Activated T-helper 9 cell treated with anti-CD3 and anti-CD28 coated beads, Interleukin-2, amount 50 U/mL, for 16 hours (primary cell): Measurements from ENCODE around the gene ERLIN1.

ENCODE experiments used
- DNase-seq: peaks from one replicate; pipeline ENCODE4 v3.0.0-alpha.2; 2020; ENCODE audit warnings: low read depth

ERLIN1 gene

GRCh38 chr10:100185364-100186252 is at the start of gene ERLIN1:
Gene ERLIN1, minus strand, starts transcription at chr10:100186029. Its CDS starts 403 bp downstream, at chr10:100185626.
- peak; percentile 91 for DNase-seq

- DNase-seq, result no peak
Measured at GRCh38 chr10:100232101-100232500, 46.3 kb upstream of the ERLIN1 start.

GRCh38 chr10:100229819-100230422 is 44.1 kb upstream of the ERLIN1 start:
- DNase-seq, result no peak

DNA sequence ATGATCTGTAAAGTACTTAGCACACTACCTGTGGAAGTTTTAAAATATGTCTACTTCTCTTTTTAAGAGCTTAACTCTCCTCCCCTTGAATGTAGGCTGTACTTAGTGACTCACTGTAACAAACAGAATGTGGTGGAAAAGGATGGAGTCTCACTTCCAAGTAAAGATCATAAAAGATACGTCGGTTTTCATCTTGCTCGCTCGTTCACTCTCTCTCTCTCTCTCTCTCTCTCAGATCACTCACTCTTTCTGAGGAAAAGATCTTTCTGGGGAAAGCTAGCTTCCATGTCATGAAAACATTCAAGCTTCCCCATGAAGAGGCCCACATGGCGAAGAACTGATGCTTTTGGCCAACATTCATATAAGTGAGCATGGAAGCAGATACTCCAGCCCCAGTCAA is 38.0 kb upstream of the ERLIN1 start:
- DNase-seq, result no peak

GRCh38 chr10:100222529-100222928 is 36.7 kb upstream of the ERLIN1 start:
- DNase-seq, result no peak

DNA sequence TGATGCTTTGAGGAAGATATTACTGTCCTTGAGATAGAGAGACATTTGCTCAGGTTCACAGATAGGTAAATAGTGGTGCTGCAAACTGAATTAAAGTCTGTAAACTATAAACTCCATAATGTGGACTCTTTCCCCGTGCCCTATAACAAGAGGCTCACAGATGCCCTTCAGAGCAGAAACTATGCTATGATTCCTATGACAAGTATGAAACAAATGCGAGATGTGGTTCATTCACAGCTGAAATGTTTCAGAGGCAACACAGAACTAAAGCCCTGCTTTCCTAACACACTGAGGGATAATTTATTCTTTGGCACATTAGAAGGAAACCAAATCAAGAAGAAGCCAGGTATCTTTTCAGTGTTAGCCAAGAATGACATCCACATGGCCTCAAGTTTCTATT is 30.2 kb upstream of the ERLIN1 start:
- DNase-seq, result no peak

GRCh38 chr10:100209303-100209702 is 23.5 kb upstream of the ERLIN1 start:
- no peak for DNase-seq

- no peak for DNase-seq
Measured at GRCh38 chr10:100208276-100208675, 22.4 kb upstream of the ERLIN1 start.

- DNase-seq, result no peak
Measured at GRCh38 chr10:100204370-100204769, 18.5 kb upstream of the ERLIN1 start.

- no peak for DNase-seq
Measured at GRCh38 chr10:100201549-100201948, 15.7 kb upstream of the ERLIN1 start.

- no peak for DNase-seq
Measured at GRCh38 chr10:100194711-100195110, 8.9 kb upstream of the ERLIN1 start.

DNA sequence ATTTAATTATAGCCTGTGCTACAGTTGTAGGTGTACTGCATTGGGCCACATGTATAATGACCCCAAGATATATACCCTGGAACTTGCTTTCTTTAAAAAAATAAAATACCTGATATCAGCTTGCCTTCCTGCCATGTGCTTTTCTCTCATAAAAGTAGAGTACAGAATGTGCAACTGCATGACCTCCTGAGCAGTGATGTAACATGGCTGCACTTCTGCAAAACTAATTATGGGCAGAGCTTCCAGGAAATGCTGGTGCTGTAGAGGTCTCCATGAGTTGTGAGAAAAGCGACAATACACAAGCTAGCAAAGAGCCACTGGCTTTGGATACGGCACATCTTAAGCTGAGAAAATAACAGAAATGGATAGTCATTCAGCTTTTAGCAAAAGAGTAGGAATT is 6.5 kb upstream of the ERLIN1 start:
- no peak for DNase-seq

- DNase-seq, result peak; percentile 8
Measured at GRCh38 chr10:100186253-100187212, 704 bp upstream of the ERLIN1 start.

- no peak for DNase-seq
Measured at GRCh38 chr10:100184840-100185239, 989 bp downstream of the ERLIN1 start.

GRCh38 chr10:100184426-100184825 is 1.4 kb downstream of the ERLIN1 start:
- DNase-seq, result no peak

DNA sequence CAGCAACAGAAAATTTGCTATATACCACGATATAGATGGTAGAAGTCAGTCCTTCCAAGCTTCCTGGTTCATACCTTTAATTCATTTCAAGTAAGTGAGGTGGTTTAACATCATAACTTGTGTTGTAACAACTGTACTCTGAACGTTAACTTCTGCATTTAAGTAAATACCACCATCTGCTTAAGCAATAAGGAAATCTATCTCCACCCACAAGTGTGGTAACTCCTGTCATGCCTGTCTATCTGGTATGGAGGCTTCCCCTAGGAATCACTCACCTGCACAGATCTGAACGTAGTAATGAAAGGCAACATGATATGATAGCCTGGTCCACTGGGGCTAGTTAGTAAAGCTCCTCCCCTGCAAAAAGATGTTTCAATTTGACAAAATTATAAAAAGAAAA is 2.3 kb downstream of the ERLIN1 start:
- no peak for DNase-seq

DNA sequence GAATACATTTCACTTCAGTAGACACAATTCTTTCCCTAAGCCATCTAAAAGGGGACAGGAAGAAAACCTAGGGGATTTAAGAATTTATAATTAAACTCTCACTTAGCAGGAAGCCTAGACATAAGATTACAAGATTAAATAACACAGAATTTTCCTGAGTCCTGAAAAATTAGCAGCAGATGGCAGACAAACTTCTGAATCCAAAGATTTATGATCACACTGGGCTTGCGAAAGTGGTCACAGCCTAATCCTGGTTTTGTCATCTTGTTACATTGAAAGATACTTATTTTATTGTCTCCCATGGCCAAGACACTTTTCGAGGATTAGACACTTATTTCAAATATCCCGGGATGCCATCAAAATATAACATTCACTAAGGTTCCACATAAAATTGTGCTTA is 2.9 kb downstream of the ERLIN1 start:
- DNase-seq, result no peak

DNA sequence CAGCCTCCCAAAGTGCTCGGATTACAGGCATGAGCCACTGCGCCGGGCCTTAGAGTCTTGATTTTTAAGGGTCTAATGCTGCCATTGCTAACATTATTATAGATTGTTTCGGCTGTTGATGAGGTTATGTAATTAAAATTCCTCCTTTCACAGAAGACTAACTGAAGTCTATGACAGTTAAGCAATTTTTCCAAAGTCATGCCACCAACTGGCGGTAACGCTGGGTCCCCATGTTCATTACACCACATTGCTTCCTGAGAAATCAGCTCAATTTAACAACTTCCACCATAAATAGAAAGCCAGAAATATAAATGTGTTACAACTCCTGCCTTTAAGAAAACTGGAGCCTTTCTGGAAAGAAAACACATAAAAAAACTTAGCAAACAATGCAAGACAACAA is 3.5 kb downstream of the ERLIN1 start:
- no peak for DNase-seq

GRCh38 chr10:100175875-100176274 is 10.0 kb downstream of the ERLIN1 start:
- no peak for DNase-seq

- DNase-seq, result no peak
Measured at GRCh38 chr10:100174699-100175677, 10.8 kb downstream of the ERLIN1 start.

DNA sequence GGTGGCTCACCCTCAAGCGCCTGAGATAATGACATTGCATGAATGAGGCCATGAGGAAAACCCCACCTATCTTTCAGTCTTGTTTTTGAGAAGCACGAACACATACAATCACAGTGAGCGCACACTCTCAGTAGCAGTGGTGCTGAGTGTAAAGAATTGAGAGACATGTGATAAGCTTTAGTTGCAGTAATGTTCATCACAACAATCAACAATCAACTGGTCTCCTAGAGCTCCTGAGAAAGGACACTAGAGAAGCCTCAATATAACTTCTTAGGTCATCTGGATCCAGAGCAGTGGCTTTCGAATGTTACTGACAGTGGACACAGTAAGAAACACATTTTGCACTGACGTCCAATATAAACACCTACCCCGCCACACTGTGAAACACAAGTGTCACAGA is 12.8 kb downstream of the ERLIN1 start:
- DNase-seq, result no peak
